Karpas-422 (cell line): ENCODE results near the gene ASB11. TPM values are rescaled to one million over a fixed set of nuclear protein-coding genes. Genes with fewer than 3 reads are reported as not detected.

ENCODE experiments used
- DNase-seq: peaks from one replicate; pipeline ENCODE4 v3.0.0-alpha.2; 2015
- H2AFZ ChIP-seq: fragments of 200-600 bp; sonication (generic); 2 replicates; pipeline ENCODE4 v1.6.1; 2014; ENCODE audit warnings: antibody characterized with exemption, low read length, mixed read lengths
- H3K27ac ChIP-seq: fragments of 200-600 bp; sonication (generic); 2 replicates; pipeline ENCODE4 v1.5.1; 2014; ENCODE audit warnings: mild to moderate bottlenecking, low read length, moderate library complexity
- H3K27me3 ChIP-seq: fragments of 200-600 bp; sonication (generic); 2 replicates; pipeline ENCODE4 v1.6.1; 2014; ENCODE audit warnings: low read length, mixed read lengths
- H3K36me3 ChIP-seq: fragments of 200-600 bp; sonication (generic); 2 replicates; pipeline ENCODE4 v1.6.1; 2014; ENCODE audit warnings: low read length, mixed read lengths; ENCODE audit not compliant: insufficient read depth
- H3K4me1 ChIP-seq: fragments of 200-600 bp; sonication (generic); 2 replicates; pipeline ENCODE4 v1.6.1; 2014; ENCODE audit warnings: mild to moderate bottlenecking, low read length, mixed read lengths
- H3K4me2 ChIP-seq: fragments of 200-600 bp; sonication (generic); 2 replicates; pipeline ENCODE4 v1.6.1; 2014; ENCODE audit warnings: low read length, low read depth, mild to moderate bottlenecking; ENCODE audit not compliant: poor library complexity, severe bottlenecking
- H3K4me3 ChIP-seq: fragments of 200-600 bp; sonication (generic); 2 replicates; pipeline ENCODE4 v1.5.1; 2014; ENCODE audit warnings: mild to moderate bottlenecking, antibody characterized with exemption, low read length, mixed read lengths
- H3K79me2 ChIP-seq: fragments of 200-600 bp; sonication (generic); 2 replicates; pipeline ENCODE4 v1.6.1; 2014; ENCODE audit warnings: mild to moderate bottlenecking, low read length, mixed read lengths
- H3K9ac ChIP-seq: fragments of 200-600 bp; sonication (generic); 2 replicates; pipeline ENCODE4 v1.6.0; 2014; ENCODE audit warnings: low read length
- H3K9me2 ChIP-seq: fragments of 200-600 bp; sonication (generic), shearing (Covaris generic); replicated peaks from 2 replicates; pipeline ENCODE4 v1.6.0; 2014; ENCODE audit warnings: mild to moderate bottlenecking, low read length, moderate library complexity; ENCODE audit not compliant: insufficient read depth
- H3K9me3 ChIP-seq: fragments of 300-700, 200-600 bp; sonication (generic); 2 replicates; pipeline ENCODE4 v1.6.1; 2014; ENCODE audit warnings: low read length, mixed read lengths
- H4K20me1 ChIP-seq: fragments of 200-600 bp; sonication (generic); 2 replicates; pipeline ENCODE4 v1.6.1; 2014; ENCODE audit warnings: mild to moderate bottlenecking, antibody characterized with exemption, low read length, low read depth; ENCODE audit not compliant: insufficient read depth
- total RNA-seq: library from RNA; depleted of rRNA; stranded (reverse); fragments of >200 nt; shearing (Covaris generic); gene quantifications from 2 replicates; pipeline ENCODE4 v1.2.3, GENCODE V29; 2014; ENCODE audit warnings: low replicate concordance

The ASB11 gene
- total RNA-seq, 1 experiment from 2014 or later = not detected

DNA sequence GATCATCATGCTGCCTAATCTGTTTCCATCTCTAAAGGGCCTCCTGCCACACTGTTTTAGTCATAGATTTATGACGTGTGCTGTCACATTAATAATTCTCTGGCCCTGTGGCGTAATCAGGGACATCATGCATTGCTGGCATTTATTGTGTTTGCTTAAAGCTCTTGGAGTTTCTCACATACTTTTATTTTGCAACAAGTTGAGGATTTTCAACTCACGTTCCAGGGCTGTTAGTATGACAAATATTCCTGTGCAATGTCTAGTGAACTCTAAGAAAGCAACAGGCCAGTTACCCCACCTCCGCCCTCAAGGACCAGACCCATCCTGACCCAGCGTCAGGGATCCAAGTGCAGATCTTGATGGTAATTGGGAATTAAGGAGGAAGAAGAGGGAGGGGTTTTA is 27.6 kb upstream of the ASB11 start:
- DNase-seq = no peak
- no peak overlapping the region for H3K4me3 ChIP-seq

DNA sequence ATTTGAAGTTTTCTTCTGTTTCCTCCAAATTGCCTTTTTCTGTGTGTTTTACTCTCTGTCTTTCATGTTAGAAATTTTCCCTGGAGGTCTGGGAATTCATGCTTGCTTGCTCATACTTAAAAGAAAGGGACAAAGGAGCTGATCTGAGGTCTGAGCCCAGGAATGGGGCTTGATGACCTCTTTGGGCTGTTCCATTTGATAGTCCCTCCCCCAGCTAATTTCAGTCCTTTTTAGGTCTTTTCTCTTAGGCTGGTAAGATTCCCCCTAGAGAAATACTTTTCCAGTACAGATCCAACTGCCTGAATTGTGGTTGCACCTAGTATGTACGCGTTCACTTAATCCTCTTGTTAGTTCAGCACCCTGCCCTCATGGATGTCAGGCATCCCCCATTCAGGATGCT is 25.4 kb upstream of the ASB11 start:
- no peak overlapping the region for H3K9ac ChIP-seq
- H3K9me3 ChIP-seq = no peaks in the 10 kb centered on the region
- H4K20me1 ChIP-seq = no peaks in the 10 kb centered on the region
- no peak overlapping the region for H3K4me2 ChIP-seq
- no peaks in the 10 kb centered on the region for H3K79me2 ChIP-seq
- H3K36me3 ChIP-seq = no peaks in the 10 kb centered on the region
- H2AFZ ChIP-seq = no peak overlapping the region
- H3K27me3 ChIP-seq = no peaks in the 10 kb centered on the region
- peaks cover 9% of the 10 kb centered on the region for H3K4me1 ChIP-seq
- H3K9me2 ChIP-seq = no peaks in the 10 kb centered on the region
- no peak overlapping the region for H3K4me3 ChIP-seq
- no peak overlapping the region for H3K27ac ChIP-seq
- DNase-seq = no peak

More for the DNA sequence above, 27.6 kb upstream of the ASB11 start:
- no peak overlapping the region for H3K4me2 ChIP-seq
- no peak overlapping the region for H3K9ac ChIP-seq
- H3K36me3 ChIP-seq = no peaks in the 10 kb centered on the region
- H3K27ac ChIP-seq = no peak overlapping the region
- H4K20me1 ChIP-seq = no peaks in the 10 kb centered on the region
- H3K9me3 ChIP-seq = no peaks in the 10 kb centered on the region
- H2AFZ ChIP-seq = no peak overlapping the region
- H3K4me1 ChIP-seq = no peaks in the 10 kb centered on the region
- H3K79me2 ChIP-seq = no peaks in the 10 kb centered on the region
- H3K27me3 ChIP-seq = no peaks in the 10 kb centered on the region
- no peaks in the 10 kb centered on the region for H3K9me2 ChIP-seq

GRCh38 chrX:15336023-15336413 is 20.6 kb upstream of the ASB11 start:
- Histone ChIP-seq H3K9me3 (no peaks in the 10 kb centered on the region), H3K9me2 (no peaks in the 10 kb centered on the region), H3K4me2 (peak overlapping the region; percentile 69), H3K4me3 (peak overlapping the region; percentile 66), H3K27ac (no peak overlapping the region), H3K27me3 (no peaks in the 10 kb centered on the region), H3K36me3 (no peaks in the 10 kb centered on the region), H3K4me1 (peaks cover 15% of the 10 kb centered on the region), H3K9ac (peak overlapping the region; percentile 62), H2AFZ (peak overlapping the region; percentile 29; the same call in 1 of the 2 replicates), H3K79me2 (peaks cover 24% of the 10 kb centered on the region), H4K20me1 (no peaks in the 10 kb centered on the region)
- DNase-seq = no peak

GRCh38 chrX:15335135-15336022 is 19.9 kb upstream of the ASB11 start, which contains the start of gene PIGA:
Gene PIGA, minus strand, starts transcription at chrX:15335523. Its CDS starts 3,593 bp downstream, at chrX:15331930.
- peaks cover 15% of the 10 kb centered on the region for H3K4me1 ChIP-seq
- peak within 1 kb of the TSS; percentile 78 for H3K9ac ChIP-seq

DNA sequence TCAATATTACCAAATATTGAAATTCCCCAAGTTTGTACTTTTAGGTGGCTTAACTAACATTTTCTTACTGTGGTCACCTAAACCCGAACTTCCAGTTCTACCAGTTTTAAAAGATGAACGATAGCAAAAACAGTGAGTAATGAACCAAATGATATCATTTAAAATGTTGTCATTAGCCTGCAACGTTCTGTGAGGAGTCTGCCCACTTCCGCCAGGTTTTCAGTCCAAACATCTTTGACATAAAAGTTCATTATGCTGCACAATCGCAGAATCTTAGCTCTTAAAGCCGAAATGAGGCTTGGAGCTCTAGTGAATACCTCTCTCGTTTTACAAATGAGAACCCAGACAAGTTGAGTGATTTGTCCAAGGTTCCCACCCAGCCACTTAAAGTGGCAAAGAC is 19.1 kb upstream of the ASB11 start:
- H3K4me1 ChIP-seq = peaks cover 15% of the 10 kb centered on the region
- H3K9me2 ChIP-seq = no peaks in the 10 kb centered on the region
- H3K4me3 ChIP-seq = peak overlapping the region; percentile 69
- H3K36me3 ChIP-seq = no peaks in the 10 kb centered on the region
- H2AFZ ChIP-seq = no peak overlapping the region
- peaks cover 24% of the 10 kb centered on the region for H3K79me2 ChIP-seq
- no peaks in the 10 kb centered on the region for H3K27me3 ChIP-seq
- H3K9ac ChIP-seq = peak overlapping the region; percentile 78
- peak overlapping the region; percentile 65 for H3K4me2 ChIP-seq
- H4K20me1 ChIP-seq = no peaks in the 10 kb centered on the region
- peak; percentile 52 for DNase-seq
- H3K27ac ChIP-seq = no peak overlapping the region
- no peaks in the 10 kb centered on the region for H3K9me3 ChIP-seq

More at GRCh38 chrX:15335135-15336022, 19.9 kb upstream of the ASB11 start, which contains the start of gene PIGA:
- Histone ChIP-seq H3K27ac (no peak within 1 kb of the TSS), H4K20me1 (no peaks in the 10 kb centered on the region), H3K9me3 (no peaks in the 10 kb centered on the region), H3K9me2 (no peaks in the 10 kb centered on the region), H3K36me3 (no peaks in the 10 kb centered on the region), H3K4me3 (peak within 1 kb of the TSS; percentile 69), H2AFZ (peak within 1 kb of the TSS; percentile 29; the same call in 1 of the 2 replicates), H3K79me2 (peaks cover 24% of the 10 kb centered on the region), H3K27me3 (no peaks in the 10 kb centered on the region), H3K4me2 (peak within 1 kb of the TSS; percentile 69)
- peak; percentile 96 for DNase-seq

GRCh38 chrX:15328821-15329220 is 13.4 kb upstream of the ASB11 start:
- no peaks in the 10 kb centered on the region for H3K9me3 ChIP-seq
- no peak for DNase-seq

GRCh38 chrX:15328131-15328530 is 12.7 kb upstream of the ASB11 start:
- no peaks in the 10 kb centered on the region for H3K27me3 ChIP-seq
- no peak overlapping the region for H3K4me2 ChIP-seq
- H3K9ac ChIP-seq = no peak overlapping the region
- H3K4me1 ChIP-seq = no peaks in the 10 kb centered on the region
- H3K79me2 ChIP-seq = peaks cover 6% of the 10 kb centered on the region; the same call in 1 of the 2 replicates
- no peak overlapping the region for H3K4me3 ChIP-seq
- no peaks in the 10 kb centered on the region for H3K9me3 ChIP-seq
- H3K36me3 ChIP-seq = no peaks in the 10 kb centered on the region
- no peaks in the 10 kb centered on the region for H4K20me1 ChIP-seq
- H3K9me2 ChIP-seq = no peaks in the 10 kb centered on the region
- H3K27ac ChIP-seq = no peak overlapping the region
- DNase-seq = no peak
- H2AFZ ChIP-seq = no peak overlapping the region

More at GRCh38 chrX:15328821-15329220, 13.4 kb upstream of the ASB11 start:
- peaks cover under 1% of the 10 kb centered on the region; the same call in 1 of the 2 replicates for H3K4me1 ChIP-seq
- H3K4me2 ChIP-seq = no peak overlapping the region
- H4K20me1 ChIP-seq = no peaks in the 10 kb centered on the region
- H3K36me3 ChIP-seq = no peaks in the 10 kb centered on the region
- H3K4me3 ChIP-seq = no peak overlapping the region
- H3K79me2 ChIP-seq = peaks cover 11% of the 10 kb centered on the region
- H3K27me3 ChIP-seq = no peaks in the 10 kb centered on the region
- H3K9ac ChIP-seq = no peak overlapping the region
- H3K9me2 ChIP-seq = no peaks in the 10 kb centered on the region
- H3K27ac ChIP-seq = no peak overlapping the region
- H2AFZ ChIP-seq = no peak overlapping the region

DNA sequence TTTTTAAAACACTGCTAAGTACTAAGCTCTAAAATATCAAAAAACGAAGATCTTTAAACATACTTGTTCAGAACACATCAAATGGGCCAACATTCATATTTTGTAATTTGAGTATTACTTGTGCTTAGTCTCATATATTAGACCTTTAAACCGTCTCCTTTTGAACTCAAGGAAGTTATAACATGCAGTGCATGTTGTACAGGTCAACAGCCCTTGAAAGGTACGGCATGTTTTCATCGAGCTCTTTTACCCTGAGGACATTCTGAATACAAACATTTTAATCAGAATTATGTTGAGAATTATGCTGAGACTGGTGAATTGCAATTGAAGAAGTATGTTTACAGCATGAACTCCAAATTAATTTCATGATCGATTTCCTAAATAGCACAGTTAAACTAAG is 7.0 kb upstream of the ASB11 start:
- Histone ChIP-seq H3K4me1 (no peaks in the 10 kb centered on the region), H3K4me2 (no peak overlapping the region), H4K20me1 (no peaks in the 10 kb centered on the region), H3K36me3 (no peaks in the 10 kb centered on the region), H3K27me3 (no peaks in the 10 kb centered on the region), H3K27ac (no peak overlapping the region), H2AFZ (no peak overlapping the region), H3K9me3 (no peaks in the 10 kb centered on the region), H3K9ac (no peak overlapping the region), H3K4me3 (no peak overlapping the region), H3K9me2 (no peaks in the 10 kb centered on the region), H3K79me2 (no peaks in the 10 kb centered on the region)
- DNase-seq = no peak
